GM12891 (cell line): ENCODE data around the gene LGI4.
"Not testable (repeated sequence)": the region's sequence is repeated elsewhere in the genome, so short reads cannot be mapped to it uniquely, and the experiment has no call there.

Source experiments
- POLR2A ChIP-seq: IDR thresholded peaks from 2 replicates; pipeline ENCODE4 v1.6.1; 2011; ENCODE audit warnings: low read depth, low read length, control low read depth
- POLR2AphosphoS5 ChIP-seq: IDR thresholded peaks from 2 replicates; pipeline ENCODE4 v1.6.1; 2011; ENCODE audit warnings: low read depth, low read length, control low read depth
- TAF1 ChIP-seq: IDR thresholded peaks from 2 replicates; pipeline ENCODE4 v1.6.1; 2011; ENCODE audit warnings: low read depth, low read length, control low read depth

DNA sequence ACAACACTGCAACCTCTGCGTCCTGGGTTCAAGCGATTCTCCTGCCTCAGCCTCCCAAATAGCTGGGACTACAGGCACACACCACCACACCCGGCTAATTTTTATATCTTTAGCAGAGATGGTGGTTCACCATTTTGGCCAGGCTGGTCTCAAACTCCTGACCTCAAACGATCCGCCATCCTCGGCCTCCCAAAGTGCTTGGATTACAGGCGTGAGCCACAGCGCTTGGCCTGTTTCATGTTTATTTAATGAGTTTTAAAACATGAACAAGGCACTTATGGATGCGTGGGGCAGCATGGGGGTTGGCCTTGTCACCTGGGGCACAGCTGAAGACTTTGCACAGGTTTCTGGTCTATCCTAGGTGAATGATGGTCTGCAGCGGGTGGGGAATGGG lies 18.3 kb upstream of the LGI4 start:
- TF ChIP-seq POLR2AphosphoS5, POLR2A, TAF1: not testable (repeated sequence)
